ENCODE measurements around the gene TGM1.

The TGM1 gene

DNA sequence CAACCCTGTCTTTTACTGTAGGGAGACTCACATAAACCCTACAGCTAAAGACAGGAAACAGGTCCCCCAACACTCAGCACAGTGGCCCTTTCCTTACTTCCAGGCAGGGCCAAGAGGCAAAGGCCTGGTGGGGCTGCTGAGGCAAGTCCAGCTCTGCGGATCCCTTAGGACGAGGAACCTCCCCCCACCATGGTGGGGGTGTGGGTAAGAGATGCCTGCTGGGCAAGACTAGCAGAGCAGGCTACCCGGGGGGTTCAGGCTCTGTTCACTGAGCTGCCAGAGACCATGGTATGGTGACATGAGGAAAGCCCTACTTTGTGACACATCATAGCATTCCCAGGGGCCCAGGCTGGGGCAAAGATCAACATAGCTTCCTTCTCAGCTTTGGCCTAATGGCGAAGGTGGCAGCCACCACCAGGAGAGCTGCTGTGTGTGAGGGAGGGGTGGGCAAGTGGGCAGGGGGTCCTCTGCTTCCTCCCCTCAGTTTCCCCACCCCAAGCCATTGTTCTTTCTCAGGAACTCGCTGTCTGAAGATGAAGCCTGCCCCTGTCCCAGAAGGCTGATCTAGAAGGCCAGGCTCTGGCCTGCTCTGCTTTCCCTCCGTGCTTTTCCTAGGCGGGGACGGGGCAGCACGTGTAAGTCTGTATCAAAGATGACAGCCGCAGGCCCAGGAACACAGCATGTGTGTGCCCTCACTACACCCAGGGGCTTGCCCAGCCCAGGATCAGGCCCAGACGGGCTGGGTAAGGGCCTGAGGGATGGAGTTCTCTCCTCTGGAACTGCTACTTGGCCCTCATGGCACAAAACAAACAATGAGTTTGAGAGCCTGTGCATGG, 10.5 kb downstream of the TGM1 start:
- H3K9ac ChIP-seq (ENCODE audit: low read depth, low read length, poor library complexity, severe bottlenecking): no peak overlapping the region

DNA sequence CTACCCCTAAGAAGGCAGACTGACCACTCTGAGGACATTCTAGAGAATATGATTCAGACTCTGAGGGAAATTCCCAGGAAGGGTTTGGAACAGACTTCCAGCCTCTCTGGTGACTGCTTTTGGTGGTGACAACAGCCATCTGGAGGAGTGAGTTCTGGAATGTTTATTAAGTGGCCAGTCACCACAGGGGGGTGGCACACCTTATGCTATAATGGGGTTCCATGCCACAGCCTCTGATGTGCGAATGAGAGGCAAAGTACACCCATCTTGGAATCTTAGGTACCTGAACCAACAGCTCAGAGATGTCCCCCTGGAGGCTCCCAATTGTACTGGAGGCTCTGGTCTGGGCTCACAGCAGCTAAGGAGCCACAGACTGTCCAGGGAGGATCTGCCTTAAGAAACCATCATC, 11.1 kb downstream of the TGM1 start:
- TF ChIP-seq EZH2phosphoT487 (IDR thresholded peaks at IDR 0.05; ENCODE audit: borderline replicate concordance): no peak
- TF ChIP-seq, protein P1, sequence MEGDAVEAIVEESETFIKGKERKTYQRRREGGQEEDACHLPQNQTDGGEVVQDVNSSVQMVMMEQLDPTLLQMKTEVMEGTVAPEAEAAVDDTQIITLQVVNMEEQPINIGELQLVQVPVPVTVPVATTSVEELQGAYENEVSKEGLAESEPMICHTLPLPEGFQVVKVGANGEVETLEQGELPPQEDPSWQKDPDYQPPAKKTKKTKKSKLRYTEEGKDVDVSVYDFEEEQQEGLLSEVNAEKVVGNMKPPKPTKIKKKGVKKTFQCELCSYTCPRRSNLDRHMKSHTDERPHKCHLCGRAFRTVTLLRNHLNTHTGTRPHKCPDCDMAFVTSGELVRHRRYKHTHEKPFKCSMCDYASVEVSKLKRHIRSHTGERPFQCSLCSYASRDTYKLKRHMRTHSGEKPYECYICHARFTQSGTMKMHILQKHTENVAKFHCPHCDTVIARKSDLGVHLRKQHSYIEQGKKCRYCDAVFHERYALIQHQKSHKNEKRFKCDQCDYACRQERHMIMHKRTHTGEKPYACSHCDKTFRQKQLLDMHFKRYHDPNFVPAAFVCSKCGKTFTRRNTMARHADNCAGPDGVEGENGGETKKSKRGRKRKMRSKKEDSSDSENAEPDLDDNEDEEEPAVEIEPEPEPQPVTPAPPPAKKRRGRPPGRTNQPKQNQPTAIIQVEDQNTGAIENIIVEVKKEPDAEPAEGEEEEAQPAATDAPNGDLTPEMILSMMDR (conservative IDR thresholded peaks at IDR 0.05; ENCODE audit: low read length): no peak
- H3K4me1 ChIP-seq (ENCODE audit: insufficient read depth, low read length, poor library complexity, severe bottlenecking): no peaks in the 10 kb centered on the region
- H3K4me2 ChIP-seq (ENCODE audit: low read depth, low read length, poor library complexity, severe bottlenecking): no peak overlapping the region
- no peaks in the 10 kb centered on the region for H3K9me3 ChIP-seq (ENCODE audit: insufficient read depth, low read depth, low read length)
- no peaks in the 10 kb centered on the region for H3K36me3 ChIP-seq (ENCODE audit: insufficient read depth, low read length)
- H3F3A ChIP-seq (ENCODE audit: low read depth): no peaks in the 10 kb centered on the region
- H4K20me1 ChIP-seq (ENCODE audit: insufficient read depth, low read length, poor library complexity, severe bottlenecking): no peaks in the 10 kb centered on the region
- H3K27me3 ChIP-seq (ENCODE audit: insufficient read depth, low read length, poor library complexity, severe bottlenecking): no peaks in the 10 kb centered on the region
- H3K9ac ChIP-seq (ENCODE audit: low read depth, low read length, poor library complexity, severe bottlenecking): no peak overlapping the region
- H2AFZ ChIP-seq (ENCODE audit: low read length): no peak overlapping the region
- no peaks in the 10 kb centered on the region for H3K9me2 ChIP-seq (replicated peaks; ENCODE audit: low read depth, low read length)
- H3K79me2 ChIP-seq (ENCODE audit: insufficient read depth, low read length): no peaks in the 10 kb centered on the region
- H3K4me3 ChIP-seq (ENCODE audit: low read length, poor library complexity, severe bottlenecking): no peak overlapping the region

More for the DNA sequence above, 10.5 kb downstream of the TGM1 start:
- Histone ChIP-seq H3K4me1 (ENCODE audit: insufficient read depth, low read length, poor library complexity, severe bottlenecking) (no peaks in the 10 kb centered on the region), H3F3A (ENCODE audit: low read depth) (no peaks in the 10 kb centered on the region), H2AFZ (ENCODE audit: low read length) (no peak overlapping the region), H3K27me3 (ENCODE audit: insufficient read depth, low read length, poor library complexity, severe bottlenecking) (no peaks in the 10 kb centered on the region), H3K4me3 (ENCODE audit: low read length, poor library complexity, severe bottlenecking) (no peak overlapping the region), H4K20me1 (ENCODE audit: insufficient read depth, low read length, poor library complexity, severe bottlenecking) (no peaks in the 10 kb centered on the region), H3K4me2 (ENCODE audit: low read depth, low read length, poor library complexity, severe bottlenecking) (no peak overlapping the region), H3K9me2 (replicated peaks; ENCODE audit: low read depth, low read length) (no peaks in the 10 kb centered on the region), H3K36me3 (ENCODE audit: insufficient read depth, low read length) (no peaks in the 10 kb centered on the region), H3K79me2 (ENCODE audit: insufficient read depth, low read length) (no peaks in the 10 kb centered on the region), H3K9me3 (ENCODE audit: insufficient read depth, low read depth, low read length) (no peaks in the 10 kb centered on the region)
- no peak for TF ChIP-seq EZH2phosphoT487 (IDR thresholded peaks at IDR 0.05; ENCODE audit: borderline replicate concordance)
- TF ChIP-seq, protein P1 (conservative IDR thresholded peaks at IDR 0.05; ENCODE audit: low read length): no peak

DNA sequence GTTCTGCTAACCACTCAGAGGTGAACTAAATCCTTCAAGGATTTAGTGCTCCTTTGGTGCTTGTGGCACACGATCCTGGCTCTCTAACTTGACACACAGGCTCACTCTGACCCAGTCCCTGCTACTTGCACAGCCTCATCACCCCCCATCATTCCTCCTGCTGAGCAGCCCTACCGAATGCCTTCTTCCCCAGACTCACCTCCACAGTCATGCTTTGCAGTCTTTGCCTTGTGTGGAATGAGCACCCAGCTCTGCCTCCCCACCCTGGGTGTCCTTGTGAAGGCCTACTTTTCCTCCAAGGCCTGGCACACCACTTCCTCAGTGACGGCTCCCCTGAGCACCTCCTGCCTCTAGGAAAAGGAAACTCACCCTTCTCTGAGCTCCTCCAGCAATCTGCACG, 12.6 kb downstream of the TGM1 start:
- Histone ChIP-seq H3K4me1 (ENCODE audit: insufficient read depth, low read length, poor library complexity, severe bottlenecking) (no peaks in the 10 kb centered on the region), H3K9me2 (replicated peaks; ENCODE audit: low read depth, low read length) (no peaks in the 10 kb centered on the region), H3K4me2 (ENCODE audit: low read depth, low read length, poor library complexity, severe bottlenecking) (no peak overlapping the region), H3F3A (ENCODE audit: low read depth) (no peaks in the 10 kb centered on the region), H3K9ac (ENCODE audit: low read depth, low read length, poor library complexity, severe bottlenecking) (no peak overlapping the region), H2AFZ (ENCODE audit: low read length) (no peak overlapping the region), H3K27me3 (ENCODE audit: insufficient read depth, low read length, poor library complexity, severe bottlenecking) (no peaks in the 10 kb centered on the region), H3K79me2 (ENCODE audit: insufficient read depth, low read length) (no peaks in the 10 kb centered on the region), H3K4me3 (ENCODE audit: low read length, poor library complexity, severe bottlenecking) (no peak overlapping the region), H4K20me1 (ENCODE audit: insufficient read depth, low read length, poor library complexity, severe bottlenecking) (no peaks in the 10 kb centered on the region), H3K9me3 (ENCODE audit: insufficient read depth, low read depth, low read length) (no peaks in the 10 kb centered on the region), H3K36me3 (ENCODE audit: insufficient read depth, low read length) (no peaks in the 10 kb centered on the region)
- TF ChIP-seq, protein P1 (conservative IDR thresholded peaks at IDR 0.05; ENCODE audit: low read length): no peak
- no peak for TF ChIP-seq EZH2phosphoT487 (IDR thresholded peaks at IDR 0.05; ENCODE audit: borderline replicate concordance)

All from Loucy (cell line).